ENCODE measurements around the gene CATSPERB.
"Not testable (repeated sequence)": the region's sequence is repeated elsewhere in the genome, so short reads cannot be mapped to it uniquely, and the experiment has no call there.

The CATSPERB gene

GRCh38 chr14:91753501-91754128 lies 21.7 kb upstream of the CATSPERB start:
- peaks cover 14% of the 10 kb centered on the region; the same call in 1 of the 2 replicates for H3K4me1 ChIP-seq
- no peaks in the 10 kb centered on the region for H3K9me3 ChIP-seq
- no peak overlapping the region for H3K9ac ChIP-seq
- no peak overlapping the region for H3K4me3 ChIP-seq
- no peaks in the 10 kb centered on the region for H4K20me1 ChIP-seq
- peak overlapping the region; percentile 11 for H3K4me2 ChIP-seq
- H3K36me3 ChIP-seq = no peaks in the 10 kb centered on the region
- H3K27me3 ChIP-seq = no peaks in the 10 kb centered on the region
- no peak overlapping the region for H3K27ac ChIP-seq
- TF ChIP-seq Cebpa-rat (IDR thresholded peaks at IDR 0.05) = no peak

- Histone ChIP-seq H3K36me3 (no peaks in the 10 kb centered on the region), H3K9ac (no peak overlapping the region), H3K4me2 (peak overlapping the region; percentile 11), H3K9me3 (no peaks in the 10 kb centered on the region), H3K27ac (no peak overlapping the region), H3K4me1 (peaks cover 14% of the 10 kb centered on the region; the same call in 1 of the 2 replicates), H4K20me1 (no peaks in the 10 kb centered on the region), H3K4me3 (no peak overlapping the region), H3K27me3 (no peaks in the 10 kb centered on the region)
- TF ChIP-seq Cebpa-rat (IDR thresholded peaks at IDR 0.05) = no peak
Observed at GRCh38 chr14:91752961-91753360, 21.1 kb upstream of the CATSPERB start.

GRCh38 chr14:91751719-91752118 lies 19.8 kb upstream of the CATSPERB start:
- Histone ChIP-seq H3K4me3 (no peak overlapping the region), H3K9ac (no peak overlapping the region), H3K9me3 (no peaks in the 10 kb centered on the region), H3K36me3 (no peaks in the 10 kb centered on the region), H4K20me1 (no peaks in the 10 kb centered on the region), H3K4me2 (no peak overlapping the region), H3K27ac (no peak overlapping the region), H3K4me1 (peaks cover 14% of the 10 kb centered on the region; the same call in 1 of the 2 replicates), H3K27me3 (no peaks in the 10 kb centered on the region)
- TF ChIP-seq Cebpa-rat (IDR thresholded peaks at IDR 0.05) = no peak

- peak; percentile 63; the same call in 1 of the 2 replicates for TF ChIP-seq Cebpa-rat (IDR thresholded peaks at IDR 0.05)
- Histone ChIP-seq H3K36me3 (no peaks in the 10 kb centered on the region), H3K9me3 (no peaks in the 10 kb centered on the region), H3K27ac (no peak overlapping the region), H3K27me3 (no peaks in the 10 kb centered on the region), H3K4me3 (no peak overlapping the region), H3K4me1 (peaks cover 14% of the 10 kb centered on the region; the same call in 1 of the 2 replicates), H3K9ac (no peak overlapping the region), H4K20me1 (no peaks in the 10 kb centered on the region), H3K4me2 (no peak overlapping the region)
Observed at GRCh38 chr14:91750634-91751198, 18.8 kb upstream of the CATSPERB start.

GRCh38 chr14:91749868-91750267 lies 18.0 kb upstream of the CATSPERB start:
- H3K4me1 ChIP-seq = peaks cover 14% of the 10 kb centered on the region; the same call in 1 of the 2 replicates
- TF ChIP-seq Cebpa-rat (IDR thresholded peaks at IDR 0.05) = no peak

GRCh38 chr14:91748049-91748448 lies 16.2 kb upstream of the CATSPERB start:
- no peak overlapping the region for H3K9ac ChIP-seq
- no peaks in the 10 kb centered on the region for H4K20me1 ChIP-seq
- H3K9me3 ChIP-seq = no peaks in the 10 kb centered on the region
- no peak overlapping the region for H3K4me3 ChIP-seq
- no peak overlapping the region for H3K27ac ChIP-seq
- no peaks in the 10 kb centered on the region for H3K36me3 ChIP-seq
- no peaks in the 10 kb centered on the region for H3K27me3 ChIP-seq
- peaks cover 3% of the 10 kb centered on the region; the same call in 1 of the 2 replicates for H3K4me1 ChIP-seq
- no peak overlapping the region for H3K4me2 ChIP-seq
- TF ChIP-seq Cebpa-rat (IDR thresholded peaks at IDR 0.05) = no peak

More at GRCh38 chr14:91749868-91750267, 18.0 kb upstream of the CATSPERB start:
- H3K4me3 ChIP-seq = no peak overlapping the region
- H3K27me3 ChIP-seq = no peaks in the 10 kb centered on the region
- H3K9me3 ChIP-seq = no peaks in the 10 kb centered on the region
- H3K36me3 ChIP-seq = no peaks in the 10 kb centered on the region
- no peak overlapping the region for H3K9ac ChIP-seq
- H3K27ac ChIP-seq = no peak overlapping the region
- no peak overlapping the region for H3K4me2 ChIP-seq
- H4K20me1 ChIP-seq = no peaks in the 10 kb centered on the region

- Histone ChIP-seq H3K4me2 (no peak overlapping the region), H3K36me3 (no peaks in the 10 kb centered on the region), H3K27me3 (no peaks in the 10 kb centered on the region), H3K4me3 (no peak overlapping the region), H4K20me1 (no peaks in the 10 kb centered on the region), H3K4me1 (no peaks in the 10 kb centered on the region), H3K27ac (no peak overlapping the region), H3K9me3 (no peaks in the 10 kb centered on the region), H3K9ac (no peak overlapping the region)
- no peak for TF ChIP-seq Cebpa-rat (IDR thresholded peaks at IDR 0.05)
Observed at GRCh38 chr14:91745344-91745743, 13.5 kb upstream of the CATSPERB start.

- TF ChIP-seq Cebpa-rat (IDR thresholded peaks at IDR 0.05) = no peak
- Histone ChIP-seq H3K27ac (no peak overlapping the region), H3K36me3 (no peaks in the 10 kb centered on the region), H3K4me2 (no peak overlapping the region), H3K9ac (no peak overlapping the region), H3K4me1 (no peaks in the 10 kb centered on the region), H4K20me1 (no peaks in the 10 kb centered on the region), H3K27me3 (no peaks in the 10 kb centered on the region), H3K4me3 (no peak overlapping the region), H3K9me3 (no peaks in the 10 kb centered on the region)
Observed at GRCh38 chr14:91744068-91744480, 12.2 kb upstream of the CATSPERB start.

- H3K27ac ChIP-seq = no peak overlapping the region
- TF ChIP-seq Cebpa-rat (IDR thresholded peaks at IDR 0.05) = no peak
- no peak overlapping the region for H3K4me2 ChIP-seq
- no peaks in the 10 kb centered on the region for H3K36me3 ChIP-seq
- H3K9me3 ChIP-seq = no peaks in the 10 kb centered on the region
- H3K27me3 ChIP-seq = no peaks in the 10 kb centered on the region
- no peak overlapping the region for H3K9ac ChIP-seq
- no peaks in the 10 kb centered on the region for H4K20me1 ChIP-seq
- H3K4me3 ChIP-seq = no peak overlapping the region
- H3K4me1 ChIP-seq = no peaks in the 10 kb centered on the region
Observed at GRCh38 chr14:91743305-91743653, 11.4 kb upstream of the CATSPERB start.

- H3K4me1 ChIP-seq = no peaks in the 10 kb centered on the region
- no peaks in the 10 kb centered on the region for H3K9me3 ChIP-seq
- no peaks in the 10 kb centered on the region for H3K27me3 ChIP-seq
- H3K4me3 ChIP-seq = no peak overlapping the region
- TF ChIP-seq Cebpa-rat (IDR thresholded peaks at IDR 0.05) = no peak
- no peak overlapping the region for H3K4me2 ChIP-seq
- H4K20me1 ChIP-seq = no peaks in the 10 kb centered on the region
- no peaks in the 10 kb centered on the region for H3K36me3 ChIP-seq
- no peak overlapping the region for H3K9ac ChIP-seq
- H3K27ac ChIP-seq = no peak overlapping the region
Observed at GRCh38 chr14:91742621-91743304, 10.9 kb upstream of the CATSPERB start.

GRCh38 chr14:91739867-91740266 lies 8.0 kb upstream of the CATSPERB start:
- not testable (repeated sequence) for H4K20me1 ChIP-seq, H3K27ac ChIP-seq, H3K4me1 ChIP-seq, H3K4me3 ChIP-seq, H3K9me3 ChIP-seq, H3K9ac ChIP-seq, H3K36me3 ChIP-seq, H3K4me2 ChIP-seq, H3K27me3 ChIP-seq

Measured in BLaER1 (cell line).